Heart left ventricle (tissue), 16 donors: ENCODE results near the gene S100A7A. TPM values are rescaled to one million over a fixed set of nuclear protein-coding genes. Genes with fewer than 3 reads are reported as not detected.
"Not testable (repeated sequence)": the region's sequence is repeated elsewhere in the genome, so short reads cannot be mapped to it uniquely, and the experiment has no call there.

ENCODE experiments used
- ATAC-seq, 4 donors: fragments of 200-7000 bp; cut with Tn5 transposase; one replicate each; pipeline ENCODE4 v1.9.1; 2020 to 2022; ENCODE audit warnings: moderate library complexity in 4 of 4, mild to moderate bottlenecking in 3 of 4, moderate number of reproducible peaks in 1 of 4
- DNase-seq, 5 donors: peaks; one replicate each; pipeline ENCODE4 v3.0.0-alpha.2; 2020
- H3K27ac ChIP-seq, 12 donors: fragments of 200-600 bp; sonication (generic) in 4 of 12; one replicate each; pipeline versions ENCODE4 v1.5.0 to v1.8.0; 2016 to 2022; ENCODE audit warnings: mild to moderate bottlenecking in 2 of 12
- H3K27me3 ChIP-seq, 9 donors: fragments of 200-600 bp; sonication (generic) in 2 of 9; one replicate each; pipeline versions ENCODE4 v1.5.1 to v1.8.0; 2016 to 2022; ENCODE audit warnings: mild to moderate bottlenecking in 3 of 9
- H3K36me3 ChIP-seq, 9 donors: fragments of 200-600 bp; sonication (generic) in 2 of 9; one replicate each; pipeline versions ENCODE4 v1.5.0 to v1.8.0; 2018 to 2022; ENCODE audit warnings: mild to moderate bottlenecking in 2 of 9
- H3K4me1 ChIP-seq, 12 donors: fragments of 200-600 bp; sonication (generic) in 4 of 12; one replicate each; pipeline versions ENCODE4 v1.5.0 to v1.8.0; 2016 to 2022; ENCODE audit warnings: mild to moderate bottlenecking in 3 of 12
- H3K4me3 ChIP-seq, 12 donors: fragments of 200-600 bp; sonication (generic) in 4 of 12; one replicate each; pipeline versions ENCODE4 v1.5.0 to v1.8.0; 2017 to 2022; ENCODE audit warnings: mild to moderate bottlenecking in 9 of 12, moderate library complexity in 4 of 12
- H3K9me3 ChIP-seq, 12 donors: fragments of 200-600 bp; sonication (generic) in 4 of 12; one replicate each; pipeline versions ENCODE4 v1.5.0 to v1.8.0; 2016 to 2022; ENCODE audit warnings: mild to moderate bottlenecking in 1 of 12
- POLR2A ChIP-seq, 2 donors: fragments of 450-650 bp; IDR thresholded peaks; one replicate each; pipeline ENCODE4 v1.6.1; 2017; ENCODE audit warnings: antibody characterized with exemption in 2 of 2, mild to moderate bottlenecking in 2 of 2, moderate library complexity in 2 of 2
- WGBS, 4 donors: extraction: QIAGEN DNeasy Blood & Tissue Kit in 2 of 4; methylation state at CpG; one replicate each; pipeline versions ENCODE4 v1.1.5 to v1.1.7; 2013 to 2018; 5-methylcytosine and 5-hydroxymethylcytosine counted together
- intact Hi-C, 10 donors: fragments of 100-400 bp; cut with DNase I; formaldehyde crosslinking; loops; one replicate each; pipeline versions ENCODE4 v1.11.1 to v1.14.2; 2022
- polyA plus RNA-seq, 2 donors: library from polyadenylated mRNA; stranded (reverse); fragments of 200-250 nt; gene quantifications; one replicate each; pipeline ENCODE4 v1.2.3, GENCODE V29; 2013
- total RNA-seq, 9 donors: library from RNA; depleted of rRNA in 2 of 9; stranded (reverse); fragments of >200 nt in 2 of 9; fragmentation: NEBNext Ultra II Directional in 3 of 9; extraction: Animal tissue kit (Norgen Biotek cat#: 25700) in 3 of 9; gene quantifications; one replicate each; pipeline versions ENCODE4 v1.1.0 to v1.2.4, GENCODE V29; 2016 to 2023
- TF ChIP-seq, protein P1 (sequence below), 12 donors: fragments of 200-600 bp; sonication (generic) in 4 of 12; IDR thresholded peaks; one replicate each; pipeline versions ENCODE4 v1.5.0 to v1.8.0; 2018 to 2022; ENCODE audit warnings: antibody characterized with exemption in 12 of 12, mild to moderate bottlenecking in 5 of 12
- donor health status: ischemic (EF 13 %, LVEDD 7.1; RV severe dilation, severe dysfunction).
- donor health status: healthy with polysubstance abuse.
- donor health status: DM: no; HTN: yes; CAD: no.
- donor health status: DM: no; HTN: no; CAD: no.
- donor health status: ischemic (EF 25% LVEDD 6.9; RV normal size, moderate dysfunction).
- donor health status: ischemic (EF 25% LVEDD 5.7; RV mildly dilated, moderate dysfunction).
- donor health status: healthy.
- donor health status: DM: yes; HTN: yes; CAD: no.
- donor health status: ischemic (EF 35%, LVEDD 5.7; RV mildly dilated, moderate dysfunction).
- donor health status: nonischemic (EF 11% LVEDD 7.7; RV severe dilation, severe dysfunction).
- donor health status: DM: yes; HTN: yes; CAD: no.
- donor health status: PGD.
- donor health status: ischemic (EF 29% LVEDD 5.4; RV normal size, mild dysfunction).
- donor health status: nonischemic (EF 23%, LVEDD 6.1; RV moderate dilation, normal function).

The S100A7A gene
- total and polyA plus RNA-seq, 11 donors, result not detected

GRCh38 chr1:153417136-153417888 is 992 bp downstream of the S100A7A start:
- peaks cover 0 to 14% (median 0%) of the 10 kb centered on the region in 9 donors for H3K27me3 ChIP-seq
- ATAC-seq, result no peak
- no peak overlapping the region for H3K4me3 ChIP-seq
- no peak for DNase-seq
- TF ChIP-seq POLR2A (IDR thresholded peaks at IDR 0.05), result no peak
- TF ChIP-seq, protein P1, sequence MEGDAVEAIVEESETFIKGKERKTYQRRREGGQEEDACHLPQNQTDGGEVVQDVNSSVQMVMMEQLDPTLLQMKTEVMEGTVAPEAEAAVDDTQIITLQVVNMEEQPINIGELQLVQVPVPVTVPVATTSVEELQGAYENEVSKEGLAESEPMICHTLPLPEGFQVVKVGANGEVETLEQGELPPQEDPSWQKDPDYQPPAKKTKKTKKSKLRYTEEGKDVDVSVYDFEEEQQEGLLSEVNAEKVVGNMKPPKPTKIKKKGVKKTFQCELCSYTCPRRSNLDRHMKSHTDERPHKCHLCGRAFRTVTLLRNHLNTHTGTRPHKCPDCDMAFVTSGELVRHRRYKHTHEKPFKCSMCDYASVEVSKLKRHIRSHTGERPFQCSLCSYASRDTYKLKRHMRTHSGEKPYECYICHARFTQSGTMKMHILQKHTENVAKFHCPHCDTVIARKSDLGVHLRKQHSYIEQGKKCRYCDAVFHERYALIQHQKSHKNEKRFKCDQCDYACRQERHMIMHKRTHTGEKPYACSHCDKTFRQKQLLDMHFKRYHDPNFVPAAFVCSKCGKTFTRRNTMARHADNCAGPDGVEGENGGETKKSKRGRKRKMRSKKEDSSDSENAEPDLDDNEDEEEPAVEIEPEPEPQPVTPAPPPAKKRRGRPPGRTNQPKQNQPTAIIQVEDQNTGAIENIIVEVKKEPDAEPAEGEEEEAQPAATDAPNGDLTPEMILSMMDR (IDR thresholded peaks at IDR 0.05), result no peak
- intact Hi-C loops, result no loop called here
- H3K9me3 ChIP-seq, result peaks cover 0 to 5% (median 0%) of the 10 kb centered on the region in 12 donors
- H3K36me3 ChIP-seq, result no peaks in the 10 kb centered on the region
- H3K4me1 ChIP-seq, result no peaks in the 10 kb centered on the region
- no peak overlapping the region for H3K27ac ChIP-seq
- 71 to 80% (median 73%) methylated on average over 12 of the region's 12 CpGs for WGBS, 4 donors

DNA sequence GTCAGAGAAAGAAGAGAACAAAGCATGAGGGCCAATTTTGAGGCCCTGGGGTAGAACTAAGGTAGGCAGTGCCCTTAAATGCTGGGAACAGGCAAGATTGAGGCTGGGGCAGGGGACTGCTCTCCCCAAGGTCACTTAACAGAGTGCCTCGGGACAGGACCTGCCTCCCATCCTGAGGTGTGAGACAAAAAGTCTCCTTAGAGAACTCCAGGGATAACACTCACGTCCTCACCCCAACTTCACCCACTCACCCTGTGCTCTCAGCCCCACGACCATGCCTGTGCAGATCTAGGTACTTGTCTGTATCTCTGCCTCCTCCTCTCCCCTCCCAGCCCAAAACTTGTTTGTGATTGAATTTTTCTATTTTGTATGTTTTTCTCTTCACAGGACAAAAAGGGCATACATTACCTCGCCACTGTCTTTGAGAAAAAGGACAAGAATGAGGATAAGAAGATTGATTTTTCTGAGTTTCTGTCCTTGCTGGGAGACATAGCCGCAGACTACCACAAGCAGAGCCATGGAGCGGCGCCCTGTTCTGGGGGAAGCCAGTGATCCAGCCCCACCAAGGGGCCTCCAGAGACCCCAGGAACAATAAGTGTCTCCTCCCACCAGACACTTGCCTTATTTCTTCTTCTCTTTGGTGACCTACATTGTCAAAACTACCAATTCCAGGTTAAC is 2.6 kb downstream of the S100A7A start:
- H3K9me3 ChIP-seq, H3K36me3 ChIP-seq, H3K27ac ChIP-seq, intact Hi-C loops, H3K4me1 ChIP-seq, H3K4me3 ChIP-seq, ATAC-seq: not testable (repeated sequence)
- peak in 1 of 5 donors; percentile 4 for DNase-seq
- 63 to 65% (median 64%) methylated on average over 7 of the region's 7 CpGs for WGBS, 4 donors
- peaks cover 0 to 18% (median 3%) of the 10 kb centered on the region in 9 donors for H3K27me3 ChIP-seq

- ATAC-seq, H3K27ac ChIP-seq, intact Hi-C loops, H3K4me1 ChIP-seq, H3K36me3 ChIP-seq, H3K4me3 ChIP-seq, H3K9me3 ChIP-seq: not testable (repeated sequence)
- peak in 1 of 5 donors; percentile 1 for DNase-seq
- peaks cover 0 to 23% (median 3%) of the 10 kb centered on the region in 9 donors for H3K27me3 ChIP-seq
- WGBS, 4 donors, result 42 to 48% (median 44%) methylated on average over 2 of the region's 2 CpGs
These were observed 3.1 kb downstream of the S100A7A start for GRCh38 chr1:153419436-153419793.

GRCh38 chr1:153420306-153420705 is 4.0 kb downstream of the S100A7A start:
- DNase-seq (no peak), ATAC-seq (no peak)
- TF ChIP-seq, protein P1 (IDR thresholded peaks at IDR 0.05), result no peak
- no peak for TF ChIP-seq POLR2A (IDR thresholded peaks at IDR 0.05)
- H3K4me1 ChIP-seq, result no peaks in the 10 kb centered on the region
- no peak overlapping the region for H3K27ac ChIP-seq
- H3K9me3 ChIP-seq, result no peaks in the 10 kb centered on the region
- intact Hi-C loops, result no loop called here
- no peak overlapping the region for H3K4me3 ChIP-seq
- peaks cover 0 to 32% (median 7%) of the 10 kb centered on the region in 9 donors for H3K27me3 ChIP-seq
- no peaks in the 10 kb centered on the region for H3K36me3 ChIP-seq
- 32 to 44% (median 38%) methylated on average over 2 of the region's 2 CpGs for WGBS, 4 donors

DNA sequence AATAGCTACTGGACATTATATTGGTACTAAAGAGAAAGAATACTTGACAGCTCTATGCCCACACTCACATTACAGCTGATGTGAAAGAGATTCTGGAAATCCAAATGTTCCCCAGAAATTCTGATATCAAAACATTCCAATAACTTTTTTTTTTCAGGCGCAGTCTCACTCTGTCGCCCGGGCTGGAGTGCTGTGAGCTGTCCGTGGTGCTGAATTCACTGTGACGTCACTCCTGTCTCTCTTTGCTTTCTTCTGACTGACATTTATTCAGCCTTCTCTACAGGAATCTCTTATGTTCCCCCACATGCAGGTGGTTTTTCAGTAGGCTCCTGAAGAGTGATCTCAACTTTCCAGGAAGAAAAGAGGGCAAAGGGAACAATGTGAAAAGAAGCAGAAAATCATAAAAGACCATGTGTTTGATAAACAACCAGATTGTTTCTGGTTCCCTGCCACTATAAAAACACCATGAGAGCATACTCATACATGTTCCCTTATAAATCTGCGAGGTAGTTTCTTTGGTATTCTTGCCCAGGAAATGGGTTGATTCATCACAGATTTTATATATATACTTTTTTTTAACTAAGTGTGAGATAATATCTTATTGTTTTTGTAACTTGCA is 6.2 kb downstream of the S100A7A start:
- no peak for TF ChIP-seq POLR2A (IDR thresholded peaks at IDR 0.05)
- TF ChIP-seq, protein P1 (IDR thresholded peaks at IDR 0.05), result no peak
- DNase-seq (peak; percentile 59 to 76 (median 63)), ATAC-seq (peak in 2 of 4 donors; percentile 54 to 60)
- H3K27ac ChIP-seq, result no peak overlapping the region
- H3K4me1 ChIP-seq, result no peaks in the 10 kb centered on the region
- H3K36me3 ChIP-seq, result no peaks in the 10 kb centered on the region
- 4 to 10% (median 6%) methylated on average over 6 of the region's 6 CpGs for WGBS, 4 donors
- H3K4me3 ChIP-seq, result no peak overlapping the region
- no peaks in the 10 kb centered on the region for H3K9me3 ChIP-seq
- peaks cover 0 to 34% (median 9%) of the 10 kb centered on the region in 9 donors for H3K27me3 ChIP-seq
- intact Hi-C loops, result no loop called here
